Measurements from ENCODE around the gene TBC1D22B. TPM values are rescaled to one million over a fixed set of nuclear protein-coding genes. Genes with fewer than 3 reads are reported as not detected.

TBC1D22B gene
- total and polyA plus RNA-seq, 8 donors = 3.5 to 16.3 (median 6.2) TPM

DNA sequence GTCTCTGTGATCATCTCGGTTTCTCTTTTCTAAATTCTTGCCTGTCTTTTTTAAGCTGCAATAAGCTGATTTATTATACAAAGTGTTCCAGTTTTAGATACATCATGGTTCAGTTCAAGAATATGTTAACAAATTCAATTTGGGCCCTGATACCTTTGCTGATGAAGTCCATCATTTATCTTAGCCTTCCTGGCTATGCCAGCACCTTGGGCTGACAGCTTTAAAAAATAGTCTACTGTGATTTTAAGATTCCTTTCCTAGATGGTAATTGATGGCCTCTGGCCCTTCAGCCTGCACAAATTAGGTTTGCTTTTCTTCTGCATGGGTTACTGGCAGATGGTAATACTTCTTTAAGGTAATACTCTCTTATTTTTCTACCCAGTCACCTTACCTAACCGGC, 7.4 kb downstream of the TBC1D22B start:
- Histone ChIP-seq H3K27ac (no peak overlapping the region), H3K9me3 (no peaks in the 10 kb centered on the region), H3K4me3 (no peak overlapping the region), H3K27me3 (no peaks in the 10 kb centered on the region), H3K36me3 (peaks cover 0 to 11% (median 9%) of the 10 kb centered on the region in 4 donors), H3K4me1 (peaks cover 6 to 44% (median 26%) of the 10 kb centered on the region in 4 donors)
- DNase-seq = no peak
- intact Hi-C loops (cut with DNase I; ENCODE audit: low total_unique reads) = no loop called here
- WGBS, 5 donors = 58 to 76% (median 68%) methylated on average over 2 of the region's 2 CpGs
- TF ChIP-seq POLR2A (IDR thresholded peaks at IDR 0.05) (no peak), POLR2AphosphoS5 (IDR thresholded peaks at IDR 0.05) (no peak), EP300 (IDR thresholded peaks at IDR 0.05) (no peak)
- TF ChIP-seq, protein P1, sequence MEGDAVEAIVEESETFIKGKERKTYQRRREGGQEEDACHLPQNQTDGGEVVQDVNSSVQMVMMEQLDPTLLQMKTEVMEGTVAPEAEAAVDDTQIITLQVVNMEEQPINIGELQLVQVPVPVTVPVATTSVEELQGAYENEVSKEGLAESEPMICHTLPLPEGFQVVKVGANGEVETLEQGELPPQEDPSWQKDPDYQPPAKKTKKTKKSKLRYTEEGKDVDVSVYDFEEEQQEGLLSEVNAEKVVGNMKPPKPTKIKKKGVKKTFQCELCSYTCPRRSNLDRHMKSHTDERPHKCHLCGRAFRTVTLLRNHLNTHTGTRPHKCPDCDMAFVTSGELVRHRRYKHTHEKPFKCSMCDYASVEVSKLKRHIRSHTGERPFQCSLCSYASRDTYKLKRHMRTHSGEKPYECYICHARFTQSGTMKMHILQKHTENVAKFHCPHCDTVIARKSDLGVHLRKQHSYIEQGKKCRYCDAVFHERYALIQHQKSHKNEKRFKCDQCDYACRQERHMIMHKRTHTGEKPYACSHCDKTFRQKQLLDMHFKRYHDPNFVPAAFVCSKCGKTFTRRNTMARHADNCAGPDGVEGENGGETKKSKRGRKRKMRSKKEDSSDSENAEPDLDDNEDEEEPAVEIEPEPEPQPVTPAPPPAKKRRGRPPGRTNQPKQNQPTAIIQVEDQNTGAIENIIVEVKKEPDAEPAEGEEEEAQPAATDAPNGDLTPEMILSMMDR (IDR thresholded peaks at IDR 0.05) = no peak

DNA sequence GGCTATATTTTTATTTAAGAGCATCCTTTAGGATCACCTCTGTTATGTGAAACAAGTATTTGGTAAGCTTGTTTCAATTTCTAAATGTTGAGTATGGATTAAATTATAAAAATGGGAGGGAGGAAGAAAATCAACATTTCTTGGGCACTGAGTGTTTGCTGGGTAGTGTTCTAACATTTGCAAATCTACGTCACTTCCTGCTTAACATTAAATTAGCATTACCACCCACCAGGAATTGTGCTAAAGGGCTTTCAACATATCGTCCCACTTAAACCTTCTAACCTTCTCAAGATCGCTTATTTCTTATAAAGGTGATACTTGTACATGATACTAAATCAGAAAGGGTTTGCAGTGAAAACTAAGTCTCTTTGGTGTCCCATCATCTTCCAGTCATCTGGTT, 8.3 kb downstream of the TBC1D22B start:
- WGBS, 5 donors = 70 to 83% (median 78%) methylated on average over 3 of the region's 3 CpGs
- Histone ChIP-seq H3K4me1 (peaks cover 6 to 41% (median 22%) of the 10 kb centered on the region in 4 donors), H3K27me3 (no peaks in the 10 kb centered on the region), H3K9me3 (no peaks in the 10 kb centered on the region), H3K36me3 (peaks cover 0 to 19% (median 17%) of the 10 kb centered on the region in 4 donors), H3K27ac (no peak overlapping the region), H3K4me3 (no peak overlapping the region)
- no peak for TF ChIP-seq EP300 (IDR thresholded peaks at IDR 0.05)
- TF ChIP-seq, protein P1 (IDR thresholded peaks at IDR 0.05) = no peak
- no peak for TF ChIP-seq POLR2AphosphoS5 (IDR thresholded peaks at IDR 0.05)
- TF ChIP-seq POLR2A (IDR thresholded peaks at IDR 0.05) = no peak
- DNase-seq = no peak
- intact Hi-C loops (cut with DNase I; ENCODE audit: low total_unique reads) = no loop called here

DNA sequence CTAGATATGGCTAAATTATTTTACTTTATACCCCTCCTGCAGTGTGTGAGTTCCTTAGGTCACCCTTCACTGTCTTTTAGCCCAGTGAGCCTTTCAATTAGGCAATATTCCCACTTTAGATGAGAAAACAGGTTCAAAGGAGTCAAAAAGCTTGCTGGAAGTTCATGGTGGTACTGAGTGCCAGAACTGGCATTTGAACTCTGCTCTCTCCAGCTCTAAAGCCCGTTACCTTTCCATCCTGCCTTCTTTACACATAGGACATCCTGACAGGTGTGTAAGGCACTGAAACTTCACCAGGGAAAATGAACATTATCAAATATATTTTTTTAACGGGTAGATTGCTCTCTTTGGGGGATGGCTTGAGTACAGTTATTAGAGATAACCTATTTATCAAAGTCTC, 11.5 kb downstream of the TBC1D22B start:
- no peaks in the 10 kb centered on the region for H3K9me3 ChIP-seq
- intact Hi-C loops (cut with DNase I; ENCODE audit: low total_unique reads) = no loop called here
- no peak overlapping the region for H3K4me3 ChIP-seq
- peaks cover 0 to 35% (median 25%) of the 10 kb centered on the region in 4 donors for H3K36me3 ChIP-seq
- no peak overlapping the region for H3K27ac ChIP-seq
- 71 to 85% (median 81%) methylated on average over 2 of the region's 2 CpGs for WGBS, 5 donors
- H3K4me1 ChIP-seq = peaks cover 0 to 17% (median 10%) of the 10 kb centered on the region in 4 donors
- no peaks in the 10 kb centered on the region for H3K27me3 ChIP-seq
- DNase-seq = no peak
- TF ChIP-seq POLR2AphosphoS5 (IDR thresholded peaks at IDR 0.05) = no peak
- TF ChIP-seq POLR2A (IDR thresholded peaks at IDR 0.05) = no peak
- TF ChIP-seq, protein P1 (IDR thresholded peaks at IDR 0.05) = no peak
- TF ChIP-seq EP300 (IDR thresholded peaks at IDR 0.05) = no peak

DNA sequence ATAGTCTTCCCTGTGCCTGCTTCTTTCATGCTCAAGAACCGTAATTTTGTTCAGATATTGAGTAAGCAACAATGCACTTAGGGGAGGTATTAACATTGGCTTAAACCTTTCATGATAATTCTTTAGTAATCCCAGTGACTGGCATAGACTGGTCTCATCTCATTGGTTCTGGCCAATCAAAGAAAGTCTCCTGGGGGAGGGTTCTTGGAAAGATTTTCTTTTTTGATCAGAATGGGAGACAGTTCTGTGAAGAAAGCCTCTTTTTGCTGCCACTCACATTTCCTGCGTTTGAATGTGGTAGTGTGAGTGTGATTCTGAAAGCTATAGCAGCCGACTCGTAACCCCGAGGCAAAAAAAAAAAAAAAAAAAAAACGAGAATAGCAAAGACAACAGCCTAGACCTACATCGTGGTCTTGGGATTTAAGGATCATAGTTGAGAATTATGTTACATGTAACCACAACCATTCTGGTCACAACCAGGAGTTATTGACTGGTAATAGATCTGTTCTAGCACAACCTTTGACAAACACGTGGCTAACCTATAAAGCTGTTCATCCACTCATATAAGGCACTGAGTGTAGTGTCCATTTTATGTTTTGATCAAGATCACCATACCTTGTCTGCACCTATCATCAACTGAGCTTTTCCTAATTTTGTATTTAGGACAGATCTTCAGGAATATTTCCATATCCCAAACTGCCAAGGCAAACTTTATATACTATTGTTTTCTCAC, 15.4 kb downstream of the TBC1D22B start:
- H3K27ac ChIP-seq = no peak overlapping the region
- TF ChIP-seq POLR2AphosphoS5 (IDR thresholded peaks at IDR 0.05) (no peak), POLR2A (IDR thresholded peaks at IDR 0.05) (no peak), EP300 (IDR thresholded peaks at IDR 0.05) (no peak)
- TF ChIP-seq, protein P1 (IDR thresholded peaks at IDR 0.05) = no peak
- 69 to 84% (median 78%) methylated on average over 8 of the region's 8 CpGs for WGBS, 5 donors
- no peak overlapping the region for H3K4me3 ChIP-seq
- no peak for DNase-seq
- H3K27me3 ChIP-seq = no peaks in the 10 kb centered on the region
- H3K36me3 ChIP-seq = peaks cover 0 to 35% (median 25%) of the 10 kb centered on the region in 4 donors
- H3K9me3 ChIP-seq = no peaks in the 10 kb centered on the region
- intact Hi-C loops (cut with DNase I; ENCODE audit: low total_unique reads) = no loop called here
- peaks cover 0 to 24% (median 6%) of the 10 kb centered on the region in 4 donors for H3K4me1 ChIP-seq
